IgD-negative memory B cell (primary cell): Measurements from ENCODE around the gene SPATS2. TPM values are rescaled to one million over a fixed set of nuclear protein-coding genes. Genes with fewer than 3 reads are reported as not detected.

Experiments used
- H3K27ac Mint-ChIP-seq, 3 donors: one replicate each; pipeline ENCODE4 v1.8.0; 2020 to 2022; ENCODE audit warnings: mild to moderate bottlenecking in 3 of 3, mixed read lengths in 3 of 3, moderate library complexity in 1 of 3
- H3K27me3 Mint-ChIP-seq: one replicate; pipeline ENCODE4 v1.8.0; 2021; ENCODE audit warnings: mixed read lengths
- H3K36me3 Mint-ChIP-seq: one replicate; pipeline ENCODE4 v1.8.0; 2020; ENCODE audit warnings: mild to moderate bottlenecking, mixed read lengths
- H3K4me1 Mint-ChIP-seq, 3 donors: one replicate each; pipeline ENCODE4 v1.8.0; 2020 to 2022; ENCODE audit warnings: mixed read lengths in 3 of 3, mild to moderate bottlenecking in 1 of 3
- H3K4me3 Mint-ChIP-seq, 4 donors: one replicate each; pipeline ENCODE4 v1.8.0; 2020 to 2022; ENCODE audit warnings: mild to moderate bottlenecking in 4 of 4, mixed read lengths in 4 of 4, moderate library complexity in 3 of 4
- H3K9me3 Mint-ChIP-seq, 3 donors: one replicate each; pipeline ENCODE4 v1.8.0; 2020 to 2021; ENCODE audit warnings: mixed read lengths in 3 of 3, mild to moderate bottlenecking in 1 of 3
- polyA plus RNA-seq: library from polyadenylated mRNA; unstranded; fragments of 300-500 nt; fragmentation: Illumina TruSeq; gene quantifications from one replicate; pipeline ENCODE4 v1.2.3, GENCODE V29; 2021

SPATS2 gene
- polyA plus RNA-seq, 1 donor from 2014 or later: 19.3 TPM

- no peak overlapping the region for H3K27ac Mint-ChIP-seq
- H3K9me3 Mint-ChIP-seq: no peaks in the 10 kb centered on the region
- H3K36me3 Mint-ChIP-seq: no peaks in the 10 kb centered on the region
- H3K4me1 Mint-ChIP-seq: peaks cover 7 to 14% (median 13%) of the 10 kb centered on the region in 3 donors
- peak overlapping the region in 1 of 4 donors; percentile 16 for H3K4me3 Mint-ChIP-seq
- peaks cover 25% of the 10 kb centered on the region for H3K27me3 Mint-ChIP-seq
Measured at GRCh38 chr12:49542592-49543160, 175.4 kb downstream of the SPATS2 start.

GRCh38 chr12:49543221-49543913 is 176.1 kb downstream of the SPATS2 start:
- H3K9me3 Mint-ChIP-seq: no peaks in the 10 kb centered on the region
- H3K27me3 Mint-ChIP-seq: peaks cover 31% of the 10 kb centered on the region
- no peaks in the 10 kb centered on the region for H3K36me3 Mint-ChIP-seq
- peaks cover 7 to 15% (median 13%) of the 10 kb centered on the region in 3 donors for H3K4me1 Mint-ChIP-seq
- no peak overlapping the region for H3K27ac Mint-ChIP-seq
- peak overlapping the region in 2 of 4 donors; percentile 16 to 18 for H3K4me3 Mint-ChIP-seq

GRCh38 chr12:49543914-49544815 is 176.9 kb downstream of the SPATS2 start:
- Mint-ChIP-seq H3K36me3 (no peaks in the 10 kb centered on the region), H3K4me3 (peak overlapping the region in 2 of 4 donors; percentile 5 to 16), H3K9me3 (no peaks in the 10 kb centered on the region), H3K27me3 (peaks cover 36% of the 10 kb centered on the region), H3K27ac (no peak overlapping the region), H3K4me1 (peaks cover 7 to 17% (median 13%) of the 10 kb centered on the region in 3 donors)

GRCh38 chr12:49545815-49546214 is 178.6 kb downstream of the SPATS2 start:
- H3K9me3 Mint-ChIP-seq: peaks cover 0 to 1% (median 0%) of the 10 kb centered on the region in 3 donors
- no peaks in the 10 kb centered on the region for H3K36me3 Mint-ChIP-seq
- no peak overlapping the region for H3K4me3 Mint-ChIP-seq
- peaks cover 5 to 11% (median 7%) of the 10 kb centered on the region in 3 donors for H3K4me1 Mint-ChIP-seq
- no peak overlapping the region for H3K27ac Mint-ChIP-seq
- H3K27me3 Mint-ChIP-seq: peaks cover 34% of the 10 kb centered on the region

DNA sequence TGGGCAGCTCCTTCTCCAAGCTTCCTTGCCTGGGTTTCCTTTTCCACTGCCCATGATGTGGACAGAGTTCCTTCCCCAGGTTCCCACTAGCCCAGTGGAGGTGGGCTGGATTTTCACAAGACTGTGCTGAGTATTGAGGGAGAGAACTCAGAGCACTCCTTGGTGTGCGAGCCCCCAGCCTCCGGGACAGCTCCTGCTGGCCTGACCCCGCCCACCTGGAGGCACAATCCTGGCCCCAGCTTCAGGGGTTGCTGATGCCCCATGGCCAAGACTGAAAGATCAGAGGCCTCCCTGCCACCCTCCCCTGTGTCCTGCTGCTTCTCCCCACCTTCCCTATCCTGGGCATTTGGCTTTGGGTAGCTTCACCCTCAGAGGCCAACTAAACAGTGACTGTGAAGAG is 179.2 kb downstream of the SPATS2 start:
- Mint-ChIP-seq H3K27me3 (peaks cover 35% of the 10 kb centered on the region), H3K4me3 (no peak overlapping the region), H3K9me3 (peaks cover 0 to 1% (median 0%) of the 10 kb centered on the region in 3 donors), H3K4me1 (peaks cover 4 to 11% (median 6%) of the 10 kb centered on the region in 3 donors), H3K27ac (peak overlapping the region in 1 of 3 donors; percentile 39), H3K36me3 (no peaks in the 10 kb centered on the region)

GRCh38 chr12:49547090-49547690 is 179.9 kb downstream of the SPATS2 start:
- H3K4me1 Mint-ChIP-seq: peaks cover 0 to 11% (median 1%) of the 10 kb centered on the region in 3 donors
- H3K27me3 Mint-ChIP-seq: peaks cover 37% of the 10 kb centered on the region
- no peak overlapping the region for H3K4me3 Mint-ChIP-seq
- H3K9me3 Mint-ChIP-seq: peaks cover 0 to 1% (median 0%) of the 10 kb centered on the region in 3 donors
- no peak overlapping the region for H3K27ac Mint-ChIP-seq
- H3K36me3 Mint-ChIP-seq: no peaks in the 10 kb centered on the region

GRCh38 chr12:49548481-49548821 is 181.2 kb downstream of the SPATS2 start:
- no peak overlapping the region for H3K27ac Mint-ChIP-seq
- no peaks in the 10 kb centered on the region for H3K36me3 Mint-ChIP-seq
- peaks cover 37% of the 10 kb centered on the region for H3K27me3 Mint-ChIP-seq
- peaks cover 0 to 1% (median 0%) of the 10 kb centered on the region in 3 donors for H3K9me3 Mint-ChIP-seq
- peak overlapping the region in 1 of 4 donors; percentile 17 for H3K4me3 Mint-ChIP-seq
- peaks cover 0 to 8% (median 2%) of the 10 kb centered on the region in 3 donors for H3K4me1 Mint-ChIP-seq

DNA sequence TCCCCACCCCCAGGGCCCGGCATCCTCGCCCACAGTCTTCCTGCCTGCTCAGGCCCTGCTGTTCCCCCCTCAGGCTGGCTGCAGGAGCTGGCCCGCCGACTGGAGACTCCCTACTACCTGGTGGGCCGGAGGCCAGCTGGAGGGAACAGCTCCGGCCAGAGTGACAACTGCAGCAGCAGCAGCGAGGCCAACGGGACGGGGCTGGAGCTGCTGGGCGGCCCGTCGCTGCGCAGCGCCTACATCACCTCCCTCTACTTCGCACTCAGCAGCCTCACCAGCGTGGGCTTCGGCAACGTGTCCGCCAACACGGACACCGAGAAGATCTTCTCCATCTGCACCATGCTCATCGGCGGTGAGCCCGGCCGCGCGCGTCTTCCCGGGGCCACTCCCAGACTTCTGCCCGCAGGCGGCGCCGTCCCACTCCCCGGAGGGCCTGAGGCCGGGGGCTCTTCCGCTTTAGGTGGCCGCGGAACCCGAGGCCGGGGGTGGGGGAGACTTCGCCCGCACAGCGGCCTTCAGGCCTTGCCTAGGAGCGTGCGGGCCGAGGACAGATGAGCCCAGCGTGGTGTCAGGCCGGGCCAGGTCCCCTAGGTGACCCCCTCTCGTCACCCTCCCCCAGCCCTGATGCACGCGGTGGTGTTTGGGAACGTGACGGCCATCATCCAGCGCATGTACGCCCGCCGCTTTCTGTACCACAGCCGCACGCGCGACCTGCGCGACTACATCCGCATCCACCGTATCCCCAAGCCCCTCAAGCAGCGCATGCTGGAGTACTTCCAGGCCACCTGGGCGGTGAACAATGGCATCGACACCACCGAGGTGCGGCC is 181.8 kb downstream of the SPATS2 start:
- H3K9me3 Mint-ChIP-seq: peaks cover 0 to 1% (median 0%) of the 10 kb centered on the region in 3 donors
- peak overlapping the region in 3 of 4 donors; percentile 58 to 89 (median 69) for H3K4me3 Mint-ChIP-seq
- no peak overlapping the region for H3K27ac Mint-ChIP-seq
- peaks cover 2 to 8% (median 5%) of the 10 kb centered on the region in 3 donors for H3K4me1 Mint-ChIP-seq
- no peaks in the 10 kb centered on the region for H3K36me3 Mint-ChIP-seq
- H3K27me3 Mint-ChIP-seq: peaks cover 35% of the 10 kb centered on the region

DNA sequence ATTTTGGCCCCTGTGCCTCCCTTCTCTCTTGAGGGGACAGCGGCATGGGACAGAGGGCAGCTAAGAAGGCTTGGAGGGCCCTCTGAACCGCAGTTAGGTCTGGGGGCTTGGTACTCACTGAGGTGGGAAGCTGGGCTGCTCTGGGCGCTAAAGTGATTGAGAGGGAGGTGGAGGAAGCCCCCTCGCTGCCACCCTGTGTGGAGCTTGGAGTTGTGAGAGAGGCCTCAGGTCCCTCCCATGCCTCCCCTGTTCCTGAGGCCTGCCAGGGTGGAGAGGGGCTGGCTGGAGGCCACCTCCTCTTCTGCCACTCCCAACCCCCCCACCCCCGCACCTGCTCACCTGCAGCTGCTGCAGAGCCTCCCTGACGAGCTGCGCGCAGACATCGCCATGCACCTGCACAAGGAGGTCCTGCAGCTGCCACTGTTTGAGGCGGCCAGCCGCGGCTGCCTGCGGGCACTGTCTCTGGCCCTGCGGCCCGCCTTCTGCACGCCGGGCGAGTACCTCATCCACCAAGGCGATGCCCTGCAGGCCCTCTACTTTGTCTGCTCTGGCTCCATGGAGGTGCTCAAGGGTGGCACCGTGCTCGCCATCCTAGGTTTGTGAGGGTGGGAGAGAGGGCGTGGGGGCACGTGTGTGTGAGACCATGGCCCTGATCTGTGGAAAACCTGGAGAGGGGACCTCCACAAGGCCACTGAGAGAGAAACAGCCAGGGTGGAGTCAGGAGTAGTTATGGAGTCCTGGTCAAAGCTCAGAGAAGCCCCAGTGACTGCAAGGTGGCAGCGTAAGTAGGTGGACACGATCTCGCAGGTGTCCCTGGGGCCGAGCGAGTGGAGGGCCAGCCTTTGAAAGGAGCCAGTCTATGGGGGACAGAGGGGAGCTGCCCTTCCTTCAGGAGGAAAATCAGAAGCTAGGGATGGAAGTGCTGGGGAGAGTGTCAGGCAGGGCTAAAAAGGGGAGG is 182.8 kb downstream of the SPATS2 start:
- no peak overlapping the region for H3K27ac Mint-ChIP-seq
- H3K4me1 Mint-ChIP-seq: peaks cover 2 to 6% (median 5%) of the 10 kb centered on the region in 3 donors
- H3K9me3 Mint-ChIP-seq: peaks cover 0 to 1% (median 0%) of the 10 kb centered on the region in 3 donors
- H3K27me3 Mint-ChIP-seq: peaks cover 35% of the 10 kb centered on the region
- H3K36me3 Mint-ChIP-seq: no peaks in the 10 kb centered on the region
- H3K4me3 Mint-ChIP-seq: peak overlapping the region in 1 of 4 donors; percentile 49

GRCh38 chr12:49550693-49551252 is 183.5 kb downstream of the SPATS2 start:
- peaks cover 34% of the 10 kb centered on the region for H3K27me3 Mint-ChIP-seq
- H3K27ac Mint-ChIP-seq: no peak overlapping the region
- H3K9me3 Mint-ChIP-seq: peaks cover 0 to 1% (median 0%) of the 10 kb centered on the region in 3 donors
- H3K4me3 Mint-ChIP-seq: no peak overlapping the region
- no peaks in the 10 kb centered on the region for H3K36me3 Mint-ChIP-seq
- peaks cover 2 to 5% (median 4%) of the 10 kb centered on the region in 3 donors for H3K4me1 Mint-ChIP-seq

GRCh38 chr12:49552014-49552413 is 184.8 kb downstream of the SPATS2 start:
- H3K27ac Mint-ChIP-seq: no peak overlapping the region
- H3K9me3 Mint-ChIP-seq: peaks cover 0 to 1% (median 0%) of the 10 kb centered on the region in 3 donors
- H3K36me3 Mint-ChIP-seq: no peaks in the 10 kb centered on the region
- peaks cover 2 to 5% (median 4%) of the 10 kb centered on the region in 3 donors for H3K4me1 Mint-ChIP-seq
- H3K27me3 Mint-ChIP-seq: peaks cover 26% of the 10 kb centered on the region
- H3K4me3 Mint-ChIP-seq: peak overlapping the region in 1 of 4 donors; percentile 23

GRCh38 chr12:49552425-49552824 is 185.2 kb downstream of the SPATS2 start:
- peaks cover 22% of the 10 kb centered on the region for H3K27me3 Mint-ChIP-seq
- H3K36me3 Mint-ChIP-seq: no peaks in the 10 kb centered on the region
- peaks cover 2 to 5% (median 4%) of the 10 kb centered on the region in 3 donors for H3K4me1 Mint-ChIP-seq
- no peak overlapping the region for H3K4me3 Mint-ChIP-seq
- peaks cover 0 to 1% (median 0%) of the 10 kb centered on the region in 3 donors for H3K9me3 Mint-ChIP-seq
- no peak overlapping the region for H3K27ac Mint-ChIP-seq

- Mint-ChIP-seq H3K4me1 (peaks cover 2 to 5% (median 4%) of the 10 kb centered on the region in 3 donors), H3K27ac (no peak overlapping the region), H3K36me3 (no peaks in the 10 kb centered on the region), H3K27me3 (peaks cover 18% of the 10 kb centered on the region), H3K4me3 (no peak overlapping the region), H3K9me3 (peaks cover 0 to 1% (median 0%) of the 10 kb centered on the region in 3 donors)
Measured at GRCh38 chr12:49552899-49553298, 185.6 kb downstream of the SPATS2 start.
